HG02870 (cell line): ENCODE results near the gene UNC13B.
"Not testable (repeated sequence)": the region's sequence is repeated elsewhere in the genome, so short reads cannot be mapped to it uniquely, and the experiment has no call there.

ENCODE experiments used
- ATAC-seq: cut with Tn5 transposase; IDR thresholded peaks from one replicate; pipeline ENCODE4 v1.9.1; 2021; ENCODE audit warnings: mild to moderate bottlenecking, moderate library complexity; ENCODE audit not compliant: unreplicated experiment

UNC13B gene

GRCh38 chr9:35161713-35162604, at the start of gene UNC13B:
UNC13B (plus strand) TSS chr9:35162009; CDS start chr9:35162284, 275 bp downstream.
- ATAC-seq: peak; percentile 71

- no peak for ATAC-seq
Measured at GRCh38 chr9:35112257-35113020, 49.4 kb upstream of the UNC13B start.

GRCh38 chr9:35114113-35114839, 47.5 kb upstream of the UNC13B start:
- ATAC-seq: no peak

GRCh38 chr9:35114840-35115628, 46.8 kb upstream of the UNC13B start:
- no peak for ATAC-seq

GRCh38 chr9:35115680-35116538, 45.9 kb upstream of the UNC13B start, which contains the start of gene ATOSB:
ATOSB (minus strand) TSS chr9:35115862; CDS start chr9:35108274, 7,588 bp downstream.
- peak; percentile 48 for ATAC-seq

GRCh38 chr9:35116539-35116897, 45.3 kb upstream of the UNC13B start:
- no peak for ATAC-seq

- ATAC-seq: peak; percentile 45
Measured at GRCh38 chr9:35116898-35117551, 44.8 kb upstream of the UNC13B start.

- ATAC-seq: no peak
Measured at GRCh38 chr9:35134920-35135319, 26.9 kb upstream of the UNC13B start.

GRCh38 chr9:35135988-35136387, 25.8 kb upstream of the UNC13B start:
- no peak for ATAC-seq

GRCh38 chr9:35136866-35137265, 24.9 kb upstream of the UNC13B start:
- no peak for ATAC-seq

GRCh38 chr9:35140093-35140492, 21.7 kb upstream of the UNC13B start:
- no peak for ATAC-seq

- ATAC-seq: no peak
Measured at GRCh38 chr9:35142037-35142436, 19.8 kb upstream of the UNC13B start.

- ATAC-seq: not testable (repeated sequence)
Measured at GRCh38 chr9:35147941-35148563, 13.8 kb upstream of the UNC13B start.

GRCh38 chr9:35152926-35153325, 8.9 kb upstream of the UNC13B start:
- ATAC-seq: no peak

- no peak for ATAC-seq
Measured at GRCh38 chr9:35156781-35157180, 5.0 kb upstream of the UNC13B start.

- ATAC-seq: not testable (repeated sequence)
Measured at GRCh38 chr9:35157836-35158235, 4.0 kb upstream of the UNC13B start.

- no peak for ATAC-seq
Measured at GRCh38 chr9:35158501-35159280, 3.1 kb upstream of the UNC13B start.
